Activated naive CD4-positive, alpha-beta T cell treated with anti-CD3 and anti-CD28 coated beads, Interleukin-2, amount 10 ng/mL, durations not matched to agents 7 days and 5 days (primary cell): Measurements from ENCODE around the gene DENND2D.
A peak's percentile ranks its signal among the peaks of the same experiment; 100 is the strongest.
"Not testable (repeated sequence)": the region's sequence is repeated elsewhere in the genome, so short reads cannot be mapped to it uniquely, and the experiment has no call there.

Experiments used
- CTCF ChIA-PET: fragments of 350-600 bp; sonication (Branson Sonifier 250); formaldehyde crosslinking; loops from one replicate; lab custom pipeline; 2021; ENCODE audit warnings: antibody characterized with exemption; lab: Charles Lee
- DNase-seq: peaks from one replicate; pipeline ENCODE4 v3.0.0-alpha.2; 2020
- H3K27ac Mint-ChIP-seq: one replicate; pipeline ENCODE4 v1.8.0; 2021; ENCODE audit warnings: mild to moderate bottlenecking, moderate library complexity, mixed read lengths
- H3K27me3 Mint-ChIP-seq: one replicate; pipeline ENCODE4 v1.8.0; 2021; ENCODE audit warnings: mild to moderate bottlenecking, mixed read lengths
- H3K36me3 Mint-ChIP-seq: one replicate; pipeline ENCODE4 v1.8.0; 2021; ENCODE audit warnings: mixed read lengths
- H3K4me1 Mint-ChIP-seq: one replicate; pipeline ENCODE4 v1.8.0; 2021; ENCODE audit warnings: mixed read lengths
- H3K4me3 Mint-ChIP-seq: one replicate; pipeline ENCODE4 v1.8.0; 2021; ENCODE audit warnings: mild to moderate bottlenecking, moderate library complexity, mixed read lengths
- H3K9me3 Mint-ChIP-seq: one replicate; pipeline ENCODE4 v1.8.0; 2021; ENCODE audit warnings: mixed read lengths

DENND2D gene

GRCh38 chr1:111218701-111219556, 18.5 kb upstream of the DENND2D start:
- CTCF ChIA-PET, result interaction anchor here (0.6 to 10.7 kb wide), 4 partner anchors 10 to 227 kb away, joined by 3 to 250 read pairs (median 51); partner anchors contain the start of gene DENND2D
- H3K27me3 Mint-ChIP-seq, result no peaks in the 10 kb centered on the region
- peaks cover 96% of the 10 kb centered on the region for H3K4me1 Mint-ChIP-seq
- peak overlapping the region; percentile 98 for H3K27ac Mint-ChIP-seq
- H3K36me3 Mint-ChIP-seq, result peaks cover 12% of the 10 kb centered on the region
- no peak for DNase-seq
- peak overlapping the region; percentile 59 for H3K4me3 Mint-ChIP-seq
- peaks cover 5% of the 10 kb centered on the region for H3K9me3 Mint-ChIP-seq

- H3K4me1 Mint-ChIP-seq, result peaks cover 98% of the 10 kb centered on the region
- DNase-seq, result no peak
- H3K9me3 Mint-ChIP-seq, result peaks cover 5% of the 10 kb centered on the region
- peaks cover 14% of the 10 kb centered on the region for H3K36me3 Mint-ChIP-seq
- peak overlapping the region; percentile 77 for H3K4me3 Mint-ChIP-seq
- CTCF ChIA-PET, result interaction anchor here (0.6 to 10.6 kb wide), 3 partner anchors 9 to 20 kb away, joined by 3 to 250 read pairs (median 3); partner anchors contain the start of gene DENND2D
- H3K27me3 Mint-ChIP-seq, result no peaks in the 10 kb centered on the region
- peak overlapping the region; percentile 98 for H3K27ac Mint-ChIP-seq
Measured at GRCh38 chr1:111217183-111217910, 16.9 kb upstream of the DENND2D start.

GRCh38 chr1:111216751-111217150, 16.3 kb upstream of the DENND2D start:
- H3K4me1 Mint-ChIP-seq, result peaks cover 98% of the 10 kb centered on the region
- no peaks in the 10 kb centered on the region for H3K27me3 Mint-ChIP-seq
- H3K4me3 Mint-ChIP-seq, result peak overlapping the region; percentile 77
- peaks cover 5% of the 10 kb centered on the region for H3K9me3 Mint-ChIP-seq
- CTCF ChIA-PET, result interaction anchor here (0.6 to 10.6 kb wide), 4 partner anchors 10 to 29 kb away, joined by 3 to 250 read pairs (median 4); partner anchors contain the start of genes CHI3L2 and DENND2D
- H3K27ac Mint-ChIP-seq, result peak overlapping the region; percentile 98
- H3K36me3 Mint-ChIP-seq, result peaks cover 14% of the 10 kb centered on the region
- no peak for DNase-seq

DNA sequence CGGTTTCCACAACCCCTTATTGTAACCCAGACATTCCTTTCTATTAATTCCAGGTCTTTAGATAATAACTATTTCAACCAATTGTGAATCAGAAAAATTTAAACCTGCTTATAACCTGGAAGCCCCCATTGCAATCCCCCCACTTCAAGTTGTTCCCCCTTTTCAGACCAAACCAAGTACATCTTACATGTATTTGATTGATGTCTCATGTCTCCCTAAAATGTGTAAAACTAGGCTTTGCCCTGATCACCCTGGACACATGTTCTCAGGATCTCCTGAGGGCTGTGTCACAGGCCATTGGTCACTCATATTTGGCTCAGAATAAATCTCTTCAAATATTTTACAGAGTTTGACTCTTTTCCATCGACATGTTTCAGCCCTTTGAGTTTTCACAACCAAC, 14.8 kb upstream of the DENND2D start:
- Mint-ChIP-seq H3K4me1 (peaks cover 92% of the 10 kb centered on the region), H3K27ac (peak overlapping the region; percentile 98), H3K36me3 (peaks cover 11% of the 10 kb centered on the region), H3K4me3 (peak overlapping the region; percentile 77)
- not testable (repeated sequence) for H3K9me3 Mint-ChIP-seq, H3K27me3 Mint-ChIP-seq, DNase-seq
- CTCF ChIA-PET, result interaction anchor here (0.7 to 10.6 kb wide), 7 partner anchors 10 to 1590 kb away, joined by 3 to 250 read pairs (median 4); partner anchors contain the start of genes CHI3L2 and DENND2D

DNA sequence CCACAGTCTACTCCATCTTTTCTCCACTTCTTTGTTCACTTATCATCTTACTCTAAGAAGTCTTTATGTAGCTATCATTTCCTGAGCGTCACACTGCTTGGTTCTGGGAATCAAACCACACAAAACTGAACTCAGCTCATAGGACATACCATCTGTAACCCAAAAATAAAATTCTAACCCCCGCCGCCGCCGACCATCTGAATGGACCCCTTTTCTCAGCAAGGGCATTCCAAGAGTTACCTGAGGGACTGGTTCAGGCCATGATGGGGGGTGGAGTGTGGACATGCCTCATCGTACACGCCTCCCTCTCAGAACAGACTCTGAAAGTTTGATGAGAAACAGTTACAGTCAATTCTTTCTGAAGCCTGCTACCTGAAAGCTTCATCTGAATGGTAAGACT, 14.4 kb upstream of the DENND2D start:
- H3K4me1 Mint-ChIP-seq, result peaks cover 92% of the 10 kb centered on the region
- peaks cover 11% of the 10 kb centered on the region for H3K36me3 Mint-ChIP-seq
- DNase-seq, result peak; percentile 77
- H3K4me3 Mint-ChIP-seq, result peak overlapping the region; percentile 77
- CTCF ChIA-PET, result interaction anchor here (0.7 to 10.6 kb wide), 8 partner anchors 8 to 1589 kb away, joined by 3 to 250 read pairs (median 4); partner anchors contain the start of genes CHI3L2 and DENND2D
- no peaks in the 10 kb centered on the region for H3K27me3 Mint-ChIP-seq
- peak overlapping the region; percentile 98 for H3K27ac Mint-ChIP-seq
- peaks cover 5% of the 10 kb centered on the region for H3K9me3 Mint-ChIP-seq

GRCh38 chr1:111214074-111214801, 13.8 kb upstream of the DENND2D start:
- H3K27ac Mint-ChIP-seq, result peak overlapping the region; percentile 98
- CTCF ChIA-PET, result interaction anchor here (0.7 to 10.6 kb wide), 6 partner anchors 9 to 1589 kb away, joined by 3 to 250 read pairs (median 4); partner anchors contain the start of gene DENND2D

GRCh38 chr1:111213412-111213811, 13.0 kb upstream of the DENND2D start:
- H3K4me3 Mint-ChIP-seq, result peak overlapping the region; percentile 77
- H3K4me1 Mint-ChIP-seq, result peaks cover 83% of the 10 kb centered on the region
- CTCF ChIA-PET, result interaction anchor here (1.3 to 10.6 kb wide), 3 partner anchors 9 to 16 kb away, joined by 4 to 250 read pairs (median 5); partner anchors contain the start of gene DENND2D
- no peak for DNase-seq
- H3K27ac Mint-ChIP-seq, result peak overlapping the region; percentile 98
- no peaks in the 10 kb centered on the region for H3K27me3 Mint-ChIP-seq
- peaks cover 5% of the 10 kb centered on the region for H3K36me3 Mint-ChIP-seq
- H3K9me3 Mint-ChIP-seq, result peaks cover 5% of the 10 kb centered on the region

More at GRCh38 chr1:111214074-111214801, 13.8 kb upstream of the DENND2D start:
- Mint-ChIP-seq H3K9me3 (peaks cover 5% of the 10 kb centered on the region), H3K4me3 (peak overlapping the region; percentile 77), H3K4me1 (peaks cover 87% of the 10 kb centered on the region), H3K36me3 (peaks cover 8% of the 10 kb centered on the region), H3K27me3 (no peaks in the 10 kb centered on the region)
- no peak for DNase-seq

DNA sequence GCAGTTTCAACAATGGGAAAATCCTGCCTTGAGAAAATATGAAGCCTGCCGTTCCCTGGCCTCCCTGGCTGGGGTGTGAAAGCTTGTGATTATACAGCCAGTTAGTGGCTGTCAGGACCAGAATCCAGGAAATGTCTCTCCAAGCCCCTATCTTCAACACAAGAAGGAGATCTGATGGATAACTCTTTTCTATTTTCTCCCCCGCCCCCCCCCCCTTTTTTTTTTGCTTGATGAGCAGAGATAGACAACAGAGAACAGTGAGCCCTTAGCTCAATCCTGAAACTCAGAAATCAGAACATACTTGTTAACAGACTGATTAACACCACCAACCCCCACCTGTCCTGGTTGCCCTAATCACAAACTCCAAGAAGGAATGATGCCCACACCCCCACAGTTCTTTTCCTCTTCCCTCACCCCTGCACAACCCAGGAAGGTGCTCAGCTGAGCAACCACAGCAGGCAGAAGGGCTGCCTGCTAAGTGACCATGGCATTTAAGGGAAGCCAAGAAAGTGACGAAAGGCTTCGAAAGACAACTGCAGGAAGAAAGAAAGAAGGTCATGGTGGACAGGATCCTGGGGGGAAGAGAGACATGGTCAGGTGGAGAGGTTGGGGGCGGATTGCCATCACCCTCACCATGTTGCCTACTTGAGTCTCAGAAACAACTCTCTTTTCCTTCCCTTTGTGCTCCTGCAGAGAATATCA, 12.3 kb upstream of the DENND2D start:
- DNase-seq, result no peak
- H3K36me3 Mint-ChIP-seq, result peaks cover 4% of the 10 kb centered on the region
- CTCF ChIA-PET, result no interaction called here

DNA sequence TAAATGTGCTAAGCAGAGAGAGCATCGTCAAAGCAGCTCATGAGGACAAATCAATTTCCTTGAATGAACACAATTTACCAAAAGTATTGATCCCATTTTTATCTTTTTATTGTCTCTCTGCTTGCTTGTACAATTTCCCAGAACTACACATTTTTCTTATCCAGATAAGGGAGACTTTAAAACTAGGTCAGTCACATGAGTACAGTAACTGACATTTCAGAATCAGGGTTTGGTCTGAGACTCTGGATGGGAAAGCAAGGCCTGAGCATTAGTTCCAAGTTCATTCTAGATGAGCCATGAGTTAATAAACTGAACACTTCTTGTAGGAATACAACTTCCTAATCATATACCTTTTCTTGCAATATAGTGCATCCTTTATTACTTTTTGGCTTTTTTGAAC, 11.5 kb upstream of the DENND2D start:
- H3K27me3 Mint-ChIP-seq, result no peaks in the 10 kb centered on the region
- no peak overlapping the region for H3K27ac Mint-ChIP-seq
- DNase-seq, result no peak
- CTCF ChIA-PET, result no interaction called here
- no peak overlapping the region for H3K4me3 Mint-ChIP-seq
- H3K4me1 Mint-ChIP-seq, result peaks cover 77% of the 10 kb centered on the region
- H3K36me3 Mint-ChIP-seq, result peaks cover 2% of the 10 kb centered on the region
- H3K9me3 Mint-ChIP-seq, result no peaks in the 10 kb centered on the region

More for the DNA sequence above, 12.3 kb upstream of the DENND2D start:
- Mint-ChIP-seq H3K4me3 (peak overlapping the region; percentile 77), H3K27ac (peak overlapping the region; percentile 98), H3K4me1 (peaks cover 79% of the 10 kb centered on the region), H3K27me3 (no peaks in the 10 kb centered on the region), H3K9me3 (peaks cover 2% of the 10 kb centered on the region)

- peaks cover 75% of the 10 kb centered on the region for H3K4me1 Mint-ChIP-seq
- CTCF ChIA-PET, result interaction anchor here (2.3 kb wide), 1 partner anchor 10 kb away, joined by 6 read pairs; no protein-coding TSS in a partner anchor
Measured at GRCh38 chr1:111209622-111210021, 9.2 kb upstream of the DENND2D start.

DNA sequence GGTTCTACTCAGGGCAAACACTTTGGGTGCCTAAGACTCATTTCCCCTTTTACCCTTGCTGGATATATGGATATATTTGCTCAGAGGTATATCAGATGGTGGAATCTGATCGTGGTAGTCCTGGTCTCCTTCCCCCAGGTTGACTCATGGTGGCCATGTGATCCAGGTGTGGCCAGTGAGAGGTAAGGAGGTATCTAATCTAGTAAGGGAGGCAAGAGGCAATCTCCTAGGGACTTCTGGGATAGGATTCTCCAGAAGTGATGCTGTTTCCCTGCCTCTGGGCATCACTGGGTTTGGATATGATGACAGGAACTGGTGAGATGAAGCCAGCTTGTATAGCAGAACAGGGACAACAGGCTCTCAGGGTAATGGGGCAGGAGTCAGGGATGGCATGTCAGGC, 8.5 kb upstream of the DENND2D start:
- Mint-ChIP-seq H3K4me3 (no peak overlapping the region), H3K27ac (no peak overlapping the region), H3K9me3 (no peaks in the 10 kb centered on the region), H3K27me3 (peaks cover 6% of the 10 kb centered on the region), H3K36me3 (peaks cover 5% of the 10 kb centered on the region), H3K4me1 (peaks cover 70% of the 10 kb centered on the region)
- CTCF ChIA-PET, result interaction anchor here (2.3 kb wide), 1 partner anchor 11 kb away, joined by 6 read pairs; no protein-coding TSS in a partner anchor
- DNase-seq, result no peak

More at GRCh38 chr1:111209622-111210021, 9.2 kb upstream of the DENND2D start:
- DNase-seq, result no peak
- H3K27me3 Mint-ChIP-seq, result peaks cover 5% of the 10 kb centered on the region
- no peaks in the 10 kb centered on the region for H3K9me3 Mint-ChIP-seq
- H3K27ac Mint-ChIP-seq, result no peak overlapping the region
- H3K4me3 Mint-ChIP-seq, result no peak overlapping the region
- H3K36me3 Mint-ChIP-seq, result peaks cover 5% of the 10 kb centered on the region

DNA sequence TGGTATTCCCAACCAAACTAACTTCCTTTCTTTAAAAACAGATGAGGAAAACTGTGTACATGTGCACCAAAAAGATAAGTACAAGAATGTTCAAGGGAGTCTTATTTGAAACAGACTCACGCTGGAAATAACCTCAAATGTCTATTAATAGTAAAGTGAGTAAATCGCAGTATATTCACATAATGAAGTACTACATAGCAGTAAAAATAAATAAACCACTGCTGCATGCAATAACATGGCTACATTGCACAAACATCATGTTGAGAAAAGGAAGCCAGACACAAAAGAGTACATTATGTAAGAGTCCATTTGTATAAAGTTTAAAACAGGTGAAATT, 5.2 kb upstream of the DENND2D start:
- Mint-ChIP-seq H3K4me3 (peak overlapping the region; percentile 99), H3K36me3 (peaks cover 11% of the 10 kb centered on the region), H3K27ac (peak overlapping the region; percentile 58), H3K27me3 (peaks cover 6% of the 10 kb centered on the region), H3K4me1 (peaks cover 73% of the 10 kb centered on the region), H3K9me3 (no peaks in the 10 kb centered on the region)
- DNase-seq, result no peak
- CTCF ChIA-PET, result no interaction called here
